Stimulated activated naive CD8-positive, alpha-beta T cell treated with anti-CD3 and anti-CD28 coated beads, Interleukin-15, Interleukin-2, amounts not matched to agents 100 ng/mL and 50 ng/mL, for 24 hours (primary cell): ENCODE data around the gene HLA-DOA.

Experiments
- H3K27ac Mint-ChIP-seq: one replicate; pipeline ENCODE4 v1.8.0; 2021; ENCODE audit warnings: mild to moderate bottlenecking, mixed read lengths
- H3K27me3 Mint-ChIP-seq: one replicate; pipeline ENCODE4 v1.8.0; 2021; ENCODE audit warnings: mixed read lengths
- H3K36me3 Mint-ChIP-seq: one replicate; pipeline ENCODE4 v1.8.0; 2021; ENCODE audit warnings: low read depth, mixed read lengths
- H3K4me1 Mint-ChIP-seq: one replicate; pipeline ENCODE4 v1.8.0; 2021; ENCODE audit warnings: low read depth, mixed read lengths
- H3K4me3 Mint-ChIP-seq: one replicate; pipeline ENCODE4 v1.8.0; 2021; ENCODE audit warnings: mild to moderate bottlenecking, mixed read lengths
- H3K9me3 Mint-ChIP-seq: one replicate; pipeline ENCODE4 v1.8.0; 2021; ENCODE audit warnings: mixed read lengths

The HLA-DOA gene

GRCh38 chr6:32976334-32977069 is 32.9 kb downstream of the HLA-DOA start:
- H3K36me3 Mint-ChIP-seq, result peaks cover 99% of the 10 kb centered on the region
- H3K27ac Mint-ChIP-seq, result peak overlapping the region; percentile 100
- H3K4me1 Mint-ChIP-seq, result peaks cover 54% of the 10 kb centered on the region
- no peaks in the 10 kb centered on the region for H3K9me3 Mint-ChIP-seq
- peak overlapping the region; percentile 99 for H3K4me3 Mint-ChIP-seq
- H3K27me3 Mint-ChIP-seq, result no peaks in the 10 kb centered on the region

- H3K4me1 Mint-ChIP-seq, result peaks cover 57% of the 10 kb centered on the region
- H3K27ac Mint-ChIP-seq, result peak overlapping the region; percentile 100
- H3K27me3 Mint-ChIP-seq, result no peaks in the 10 kb centered on the region
- peak overlapping the region; percentile 99 for H3K4me3 Mint-ChIP-seq
- peaks cover 99% of the 10 kb centered on the region for H3K36me3 Mint-ChIP-seq
- H3K9me3 Mint-ChIP-seq, result no peaks in the 10 kb centered on the region
These were observed 33.5 kb downstream of the HLA-DOA start for GRCh38 chr6:32975886-32976285.

- Mint-ChIP-seq H3K4me1 (peaks cover 63% of the 10 kb centered on the region), H3K27me3 (no peaks in the 10 kb centered on the region), H3K27ac (peak overlapping the region; percentile 100), H3K9me3 (no peaks in the 10 kb centered on the region), H3K36me3 (peaks cover 97% of the 10 kb centered on the region), H3K4me3 (peak overlapping the region; percentile 99)
These were observed 34.7 kb downstream of the HLA-DOA start for GRCh38 chr6:32974541-32975308.

DNA sequence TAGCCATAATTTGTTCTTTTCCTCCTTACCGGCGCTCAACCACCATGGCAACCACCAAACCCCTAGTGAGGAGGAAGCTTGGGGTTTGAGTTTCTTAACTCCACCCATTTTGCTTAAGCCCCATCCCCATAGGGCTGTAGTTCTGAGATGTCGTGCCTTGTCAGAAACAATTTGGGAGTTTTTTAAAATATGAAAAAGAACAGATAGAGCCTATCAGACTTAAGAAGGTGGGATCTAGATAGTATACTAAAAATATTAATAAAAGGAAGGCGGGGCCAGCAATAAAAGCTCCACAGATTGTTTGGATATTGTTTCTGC is 35.4 kb downstream of the HLA-DOA start:
- Mint-ChIP-seq H3K27ac (peak overlapping the region; percentile 100), H3K27me3 (no peaks in the 10 kb centered on the region), H3K4me1 (peaks cover 57% of the 10 kb centered on the region), H3K4me3 (peak overlapping the region; percentile 99), H3K36me3 (peaks cover 94% of the 10 kb centered on the region), H3K9me3 (no peaks in the 10 kb centered on the region)

DNA sequence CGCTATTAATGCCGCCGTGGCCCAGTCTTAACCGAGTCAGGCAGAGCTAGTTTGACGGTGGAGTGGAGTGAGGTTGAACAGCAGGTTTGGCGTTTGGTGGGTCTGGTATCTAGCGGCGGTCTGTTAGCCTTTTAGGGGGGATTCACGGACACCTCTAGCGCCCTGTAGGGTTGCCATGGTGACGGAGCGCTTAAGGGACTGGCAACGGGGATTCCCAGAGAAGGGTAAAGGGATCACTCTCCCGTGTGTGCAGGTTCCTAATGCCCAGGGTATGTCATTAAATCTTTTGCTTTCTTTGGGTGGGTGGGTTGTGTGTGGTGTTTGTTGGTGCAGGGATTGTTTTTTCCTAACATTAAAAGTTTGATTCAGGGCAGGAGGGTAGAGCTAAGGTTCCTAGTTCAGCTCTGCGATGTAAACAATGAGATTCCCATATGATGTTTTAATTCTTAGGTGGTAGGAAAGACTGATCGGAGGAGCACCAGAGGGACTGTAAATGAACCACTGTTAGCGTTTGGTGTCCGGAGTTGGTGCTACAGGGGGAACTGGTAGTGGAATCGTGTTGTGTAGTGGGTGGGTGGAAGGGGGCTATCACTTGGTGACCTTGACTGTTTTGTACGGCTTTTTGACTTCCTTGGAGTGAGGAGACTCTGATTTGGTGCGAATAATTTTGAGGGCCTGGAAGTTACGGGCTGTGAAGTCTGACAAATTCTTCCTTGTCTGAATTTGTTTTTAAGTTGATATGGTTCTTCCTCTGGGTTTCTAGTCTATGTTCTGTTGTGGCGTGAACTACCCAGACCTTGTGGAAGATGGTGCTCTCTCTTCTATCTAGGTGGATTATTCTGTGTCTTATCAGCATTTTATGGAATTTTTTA is 36.0 kb downstream of the HLA-DOA start:
- H3K27me3 Mint-ChIP-seq, result no peaks in the 10 kb centered on the region
- H3K4me1 Mint-ChIP-seq, result peaks cover 51% of the 10 kb centered on the region
- H3K36me3 Mint-ChIP-seq, result peaks cover 88% of the 10 kb centered on the region
- H3K27ac Mint-ChIP-seq, result peak overlapping the region; percentile 100
- H3K4me3 Mint-ChIP-seq, result peak overlapping the region; percentile 99
- no peaks in the 10 kb centered on the region for H3K9me3 Mint-ChIP-seq

GRCh38 chr6:32972353-32973143 is 36.8 kb downstream of the HLA-DOA start:
- H3K36me3 Mint-ChIP-seq, result peaks cover 79% of the 10 kb centered on the region
- H3K27ac Mint-ChIP-seq, result peak overlapping the region; percentile 100
- H3K4me3 Mint-ChIP-seq, result peak overlapping the region; percentile 99
- no peaks in the 10 kb centered on the region for H3K27me3 Mint-ChIP-seq
- no peaks in the 10 kb centered on the region for H3K9me3 Mint-ChIP-seq
- peaks cover 46% of the 10 kb centered on the region for H3K4me1 Mint-ChIP-seq

GRCh38 chr6:32971581-32972352 is 37.6 kb downstream of the HLA-DOA start:
- H3K36me3 Mint-ChIP-seq, result peaks cover 71% of the 10 kb centered on the region
- H3K4me1 Mint-ChIP-seq, result peaks cover 46% of the 10 kb centered on the region
- no peaks in the 10 kb centered on the region for H3K9me3 Mint-ChIP-seq
- H3K27ac Mint-ChIP-seq, result peak overlapping the region; percentile 100
- H3K4me3 Mint-ChIP-seq, result peak overlapping the region; percentile 99
- no peaks in the 10 kb centered on the region for H3K27me3 Mint-ChIP-seq

- Mint-ChIP-seq H3K27ac (peak overlapping the region; percentile 100), H3K4me3 (peak overlapping the region; percentile 99), H3K36me3 (peaks cover 66% of the 10 kb centered on the region), H3K9me3 (no peaks in the 10 kb centered on the region), H3K27me3 (no peaks in the 10 kb centered on the region), H3K4me1 (peaks cover 44% of the 10 kb centered on the region)
These were observed 38.2 kb downstream of the HLA-DOA start for GRCh38 chr6:32971242-32971580.

DNA sequence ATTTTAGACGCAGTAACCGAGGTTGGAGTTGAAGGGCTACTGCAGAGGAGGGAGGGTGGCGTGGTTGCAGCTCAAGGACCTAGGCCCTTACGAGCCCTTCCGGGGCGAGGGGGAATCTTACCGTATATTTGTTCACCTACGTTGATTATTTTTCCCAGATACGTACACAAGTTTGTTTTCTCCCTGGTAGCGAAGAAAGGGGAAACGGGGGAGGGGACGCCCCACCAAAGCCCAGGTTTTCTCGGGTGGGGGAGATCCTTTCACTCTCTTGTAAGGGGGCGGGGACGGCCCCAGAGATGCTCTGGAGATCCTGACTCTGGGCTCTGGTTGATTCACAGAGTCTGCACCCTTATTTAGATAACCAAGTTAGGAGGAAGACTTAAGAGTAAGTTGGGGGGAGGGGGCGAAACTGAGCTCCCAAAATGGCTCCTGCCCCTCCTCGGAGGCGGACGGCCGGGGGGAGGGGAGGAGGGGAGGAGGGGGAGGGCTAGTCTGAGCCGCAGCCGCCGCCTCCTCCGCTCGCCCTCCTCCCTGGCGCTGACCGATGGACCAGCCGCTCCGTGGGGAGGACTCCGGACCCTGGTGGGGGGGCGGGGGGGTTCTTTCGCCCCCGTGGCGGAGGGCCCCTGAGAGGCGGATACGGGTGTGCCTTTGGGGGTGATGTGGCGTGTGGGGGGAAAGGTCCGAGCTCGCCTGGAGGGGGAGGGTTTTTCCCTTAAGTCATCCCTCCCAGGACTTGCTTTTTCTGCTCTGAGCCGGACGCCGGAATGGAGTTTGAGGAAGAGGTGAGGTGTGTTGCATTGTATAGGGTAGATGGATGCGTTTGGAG is 38.8 kb downstream of the HLA-DOA start:
- Mint-ChIP-seq H3K27ac (peak overlapping the region; percentile 100), H3K27me3 (no peaks in the 10 kb centered on the region), H3K9me3 (no peaks in the 10 kb centered on the region), H3K4me1 (peaks cover 44% of the 10 kb centered on the region), H3K36me3 (peaks cover 60% of the 10 kb centered on the region), H3K4me3 (peak overlapping the region; percentile 99)

GRCh38 chr6:32969685-32970412 is 39.5 kb downstream of the HLA-DOA start:
- Mint-ChIP-seq H3K27ac (peak overlapping the region; percentile 99), H3K9me3 (no peaks in the 10 kb centered on the region), H3K4me3 (peak overlapping the region; percentile 95), H3K36me3 (peaks cover 56% of the 10 kb centered on the region), H3K4me1 (peaks cover 44% of the 10 kb centered on the region), H3K27me3 (no peaks in the 10 kb centered on the region)

GRCh38 chr6:32968867-32969684 is 40.3 kb downstream of the HLA-DOA start:
- H3K27ac Mint-ChIP-seq, result peak overlapping the region; percentile 99
- peaks cover 49% of the 10 kb centered on the region for H3K36me3 Mint-ChIP-seq
- H3K27me3 Mint-ChIP-seq, result no peaks in the 10 kb centered on the region
- peak overlapping the region; percentile 95 for H3K4me3 Mint-ChIP-seq
- no peaks in the 10 kb centered on the region for H3K9me3 Mint-ChIP-seq
- peaks cover 43% of the 10 kb centered on the region for H3K4me1 Mint-ChIP-seq
